Pons (tissue), 1 donor: ENCODE data around the gene CRBN.

ENCODE experiments used
- DNase-seq: peaks from one replicate; pipeline ENCODE4 v3.0.0-alpha.2; 2016; ENCODE audit warnings: low spot score

Gene CRBN

DNA sequence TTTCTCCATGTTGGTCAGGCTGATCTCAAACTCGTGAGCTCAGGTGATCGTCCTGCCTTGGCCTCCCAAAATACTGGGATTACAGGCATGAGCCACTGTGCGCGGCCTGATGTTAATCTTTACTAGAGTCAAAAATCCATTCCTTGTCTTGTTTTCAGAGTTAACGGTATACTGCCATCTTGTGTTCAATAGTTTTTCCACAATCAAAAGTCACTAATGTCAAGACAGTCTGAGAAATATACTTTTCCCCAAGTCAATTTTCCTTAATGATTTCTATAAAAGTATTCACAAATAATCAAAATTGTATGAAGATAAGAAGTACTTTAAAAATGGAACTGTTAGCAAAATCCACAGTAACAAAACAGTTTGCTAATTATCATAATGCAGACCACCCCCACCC, 8.5 kb downstream of the CRBN start:
- DNase-seq = peak; percentile 43

DNA sequence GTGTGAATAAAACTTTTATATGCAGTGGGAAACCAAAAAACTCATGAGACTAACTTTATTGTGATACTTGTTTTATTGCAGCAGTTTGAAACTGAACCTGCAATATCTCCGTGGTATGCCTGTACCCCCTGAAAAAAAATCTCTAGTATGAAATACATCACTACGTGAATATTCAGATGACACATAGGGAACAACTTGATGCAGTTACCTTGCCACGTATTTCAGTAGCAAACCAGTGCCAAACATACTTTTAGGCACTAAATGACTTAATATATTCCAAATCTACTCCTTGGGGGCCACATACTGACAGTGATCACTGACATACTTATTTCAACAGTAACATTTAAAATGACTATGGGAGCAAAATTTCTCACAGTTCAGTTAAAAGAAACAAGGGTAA, 13.8 kb downstream of the CRBN start:
- DNase-seq = no peak

DNA sequence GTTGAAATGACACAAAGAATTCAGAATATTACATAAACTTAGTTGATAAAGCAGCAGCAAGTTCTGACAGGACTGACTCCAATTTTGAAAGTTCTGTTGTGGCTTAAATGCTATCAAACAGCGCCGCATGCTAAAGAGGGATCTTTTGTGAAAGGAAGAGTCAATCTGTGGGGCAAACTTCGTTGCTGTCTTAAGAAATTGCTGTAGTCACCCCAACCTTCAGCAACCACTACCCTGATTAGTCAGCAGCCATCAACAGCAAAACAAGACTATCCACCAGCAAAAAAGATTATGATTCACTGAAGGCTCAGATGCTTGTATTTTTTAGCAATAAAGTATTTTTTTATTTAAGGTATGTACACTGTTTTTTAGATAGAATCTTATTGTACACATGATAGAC, 14.2 kb downstream of the CRBN start:
- DNase-seq = no peak

DNA sequence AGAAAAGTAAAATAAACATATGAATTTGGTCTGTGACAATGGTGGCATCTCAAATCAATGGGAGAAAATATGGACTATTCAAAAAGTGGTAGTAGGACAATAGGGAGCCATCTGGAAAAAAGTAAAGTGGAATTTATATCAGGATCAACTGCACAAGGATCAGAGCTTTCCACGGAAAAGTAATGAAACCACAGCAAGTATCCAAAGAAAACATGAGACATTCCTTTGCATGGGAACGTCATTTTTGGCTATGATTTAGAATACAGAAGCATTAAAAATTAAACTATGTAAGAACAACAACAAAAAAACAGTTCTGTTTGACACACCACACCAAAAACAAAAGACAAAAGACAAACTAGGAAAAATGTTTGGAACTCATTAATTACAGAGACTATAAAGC, 18.7 kb downstream of the CRBN start:
- DNase-seq = no peak

DNA sequence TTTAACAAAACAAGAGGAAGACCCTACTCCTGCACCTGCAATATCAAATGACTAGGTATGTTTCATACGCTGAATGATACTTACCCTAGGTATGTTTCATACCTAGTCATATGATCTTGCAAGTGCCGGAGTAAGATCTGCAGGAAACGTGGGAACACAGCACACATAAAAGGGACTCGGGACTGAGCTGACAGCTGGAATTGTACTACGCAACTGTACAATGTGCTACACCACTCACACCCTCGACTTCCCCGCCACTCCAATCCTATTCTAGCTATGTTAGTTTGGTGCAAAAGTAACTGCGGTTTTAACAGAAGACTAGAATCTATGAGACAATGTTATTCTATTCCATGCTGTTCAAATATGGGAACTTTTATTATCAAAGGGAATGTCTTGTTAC, 22.0 kb downstream of the CRBN start:
- no peak for DNase-seq

DNA sequence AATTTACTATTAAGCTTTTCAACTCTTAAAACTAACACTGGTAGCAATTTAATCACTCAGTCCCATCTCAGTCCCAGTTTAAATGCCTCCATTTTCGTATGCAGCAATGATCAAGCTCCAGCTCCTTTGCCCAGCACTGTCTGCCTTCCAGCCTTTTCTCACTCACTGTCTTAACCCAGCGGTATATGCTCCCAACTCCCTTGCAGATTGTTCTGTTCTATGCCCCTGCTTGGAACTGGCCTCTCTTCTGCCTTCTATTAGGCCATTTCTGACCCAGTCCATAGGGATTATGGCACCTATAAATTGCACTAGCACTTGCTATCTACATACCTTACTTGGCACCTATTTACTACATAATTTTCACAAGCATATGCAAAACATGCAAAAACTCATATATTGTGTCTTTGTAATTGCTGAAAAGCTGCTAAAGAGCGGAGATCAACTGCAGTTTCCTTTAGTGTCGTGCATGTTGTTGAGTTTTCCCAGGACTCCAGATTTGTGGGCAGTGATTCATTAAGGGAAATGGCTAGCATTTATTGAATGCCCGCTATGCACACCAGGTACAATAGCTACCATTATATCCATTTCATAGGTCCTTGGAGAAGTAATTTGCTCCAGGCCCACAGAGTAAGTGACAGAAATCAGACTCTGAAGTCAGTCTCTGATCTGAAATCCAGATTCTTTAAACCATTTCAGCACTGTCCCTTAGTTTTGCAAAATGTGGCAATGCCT, 24.4 kb downstream of the CRBN start:
- no peak for DNase-seq

DNA sequence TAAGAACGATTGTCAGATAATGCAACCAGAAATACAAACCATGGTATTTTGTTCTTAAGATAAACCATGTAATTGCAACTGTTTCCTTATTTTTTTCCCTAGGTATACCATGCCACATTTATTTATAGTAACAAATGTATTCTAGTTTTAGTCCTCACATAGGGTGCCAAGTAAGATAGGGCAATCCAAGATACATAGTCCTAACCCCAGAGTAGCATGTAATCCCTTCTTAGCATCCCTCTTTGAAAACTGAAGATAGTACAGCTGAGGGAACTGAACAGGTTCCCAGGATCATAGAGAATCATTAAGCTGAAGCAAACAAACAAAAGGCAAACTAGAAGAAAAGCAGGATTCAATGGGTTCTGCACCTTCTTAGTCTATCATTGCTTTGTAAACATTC, 28.0 kb downstream of the CRBN start:
- no peak for DNase-seq

DNA sequence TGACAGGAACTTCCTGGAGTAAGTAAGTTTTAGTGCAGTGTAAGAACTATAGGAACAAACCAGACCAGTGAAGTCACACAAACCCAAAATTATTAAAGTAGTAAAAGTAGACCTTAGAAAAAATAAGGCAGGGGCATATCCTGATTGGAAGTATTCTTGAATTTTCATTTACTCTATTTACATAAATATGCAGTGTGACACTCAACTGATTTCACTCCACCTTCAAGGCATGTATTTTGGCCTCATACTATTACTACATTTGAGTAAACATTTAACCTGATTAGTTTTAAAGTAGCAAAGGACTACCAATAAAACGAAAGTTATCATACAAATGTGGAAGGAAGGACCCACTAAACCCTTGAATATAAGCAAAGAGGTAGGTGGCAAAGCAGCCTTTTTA, 29.9 kb downstream of the CRBN start:
- DNase-seq = no peak

DNA sequence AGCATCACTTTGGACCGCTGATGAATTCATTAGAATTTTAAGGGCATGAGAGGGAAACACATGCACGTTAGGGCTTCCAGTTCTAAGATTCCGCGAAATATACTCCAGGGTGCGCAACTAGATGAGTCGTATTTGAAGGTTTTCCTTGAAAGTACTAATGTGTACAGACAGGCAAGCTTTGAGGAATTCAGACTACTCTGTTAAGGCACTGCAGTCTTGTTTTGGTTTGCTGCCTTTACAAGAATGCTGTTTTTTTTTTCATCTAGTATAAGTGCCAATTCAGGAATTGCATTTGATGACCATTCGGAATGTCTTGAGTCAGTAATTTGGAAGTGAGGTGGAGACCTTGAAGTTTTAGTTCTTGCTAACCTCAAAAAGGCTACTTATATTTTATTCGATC, 33.7 kb downstream of the CRBN start:
- DNase-seq = no peak

DNA sequence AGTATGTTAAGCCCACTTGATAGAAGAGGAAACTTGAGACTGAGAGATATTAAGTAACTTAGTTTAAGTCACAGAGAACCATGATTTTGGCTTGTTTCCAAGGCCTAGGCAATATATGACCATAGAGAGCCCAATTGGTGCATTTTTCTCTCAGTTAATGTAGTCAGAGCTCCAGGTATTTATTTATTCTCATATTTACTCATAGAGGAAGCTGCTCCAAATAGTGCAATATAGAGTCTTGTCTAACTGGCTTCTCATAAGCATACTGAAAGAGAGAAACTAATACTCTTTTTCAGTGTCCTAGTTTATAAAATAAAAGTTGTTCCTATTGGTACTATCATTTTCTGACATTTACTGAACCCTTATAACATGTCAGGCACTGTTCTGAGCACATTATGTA, 37.6 kb downstream of the CRBN start:
- no peak for DNase-seq

DNA sequence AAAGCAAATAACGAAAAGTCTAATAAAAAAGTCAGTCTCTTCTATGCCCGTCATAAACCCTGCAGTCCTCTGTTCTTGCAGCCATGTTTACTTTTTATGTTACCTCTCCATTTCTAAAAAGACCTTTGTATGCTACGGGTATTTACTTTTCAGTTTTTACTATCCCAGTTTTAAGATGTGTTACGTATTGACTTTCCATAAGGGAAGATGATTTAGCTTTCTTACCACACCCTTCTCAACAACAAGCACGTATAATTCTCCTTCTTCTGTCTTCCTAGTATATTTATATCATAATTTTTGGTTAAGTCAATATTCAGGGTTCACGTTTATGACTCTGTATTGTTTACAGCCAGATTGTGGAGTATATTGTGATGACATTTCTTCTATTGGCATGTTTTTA, 42.0 kb downstream of the CRBN start:
- no peak for DNase-seq

DNA sequence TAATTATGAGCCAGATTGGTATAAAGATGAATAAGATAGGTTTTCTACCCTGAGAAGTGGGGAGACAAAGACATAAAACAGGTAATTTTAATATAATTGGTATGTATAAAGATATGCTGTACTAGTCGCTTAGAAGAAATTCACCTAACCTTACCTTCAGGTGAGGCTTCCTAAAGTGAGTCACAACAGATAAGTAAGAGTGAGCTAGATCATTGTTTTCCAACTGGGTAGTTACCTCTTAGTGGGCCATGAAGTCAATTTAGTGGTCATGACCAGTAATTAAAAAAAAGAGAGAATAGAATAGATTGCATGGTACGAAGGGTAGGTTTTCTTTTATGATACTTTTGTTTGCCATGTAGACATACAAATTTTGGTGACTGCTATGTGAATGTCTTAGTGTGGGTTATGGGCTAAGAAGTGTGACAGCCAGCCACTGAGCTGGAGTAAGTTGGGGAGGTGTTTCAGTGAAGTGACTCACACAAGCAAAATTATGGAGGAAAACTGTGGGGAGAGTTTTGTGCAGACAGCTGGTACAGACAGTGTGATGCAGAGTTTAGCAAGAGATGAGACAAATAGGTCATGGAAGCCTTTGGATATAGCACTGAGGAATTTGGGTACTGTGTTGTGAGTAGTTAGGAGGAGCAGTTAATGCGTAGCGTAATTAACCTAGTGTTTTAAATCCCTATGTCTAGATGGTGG, 44.6 kb downstream of the CRBN start:
- no peak for DNase-seq

DNA sequence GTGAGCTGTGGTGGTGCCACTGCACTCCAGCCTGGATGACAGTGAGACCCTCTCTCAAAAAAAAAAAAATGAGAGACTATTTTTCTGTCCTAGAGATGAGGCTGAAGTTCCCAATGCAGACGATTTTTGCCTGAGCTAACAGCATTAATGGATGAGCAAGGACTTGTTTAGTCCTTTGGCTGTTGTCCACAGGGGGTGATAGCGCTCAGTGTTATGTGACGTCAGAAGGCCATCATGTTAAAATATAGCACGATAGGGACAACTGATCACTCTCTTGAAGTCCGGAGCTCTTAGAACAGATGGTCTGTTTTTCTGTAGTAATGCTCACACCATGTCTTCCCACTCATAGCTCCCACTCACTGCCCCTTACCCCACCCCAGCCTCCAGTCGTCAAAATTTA, 46.0 kb downstream of the CRBN start:
- DNase-seq = no peak

DNA sequence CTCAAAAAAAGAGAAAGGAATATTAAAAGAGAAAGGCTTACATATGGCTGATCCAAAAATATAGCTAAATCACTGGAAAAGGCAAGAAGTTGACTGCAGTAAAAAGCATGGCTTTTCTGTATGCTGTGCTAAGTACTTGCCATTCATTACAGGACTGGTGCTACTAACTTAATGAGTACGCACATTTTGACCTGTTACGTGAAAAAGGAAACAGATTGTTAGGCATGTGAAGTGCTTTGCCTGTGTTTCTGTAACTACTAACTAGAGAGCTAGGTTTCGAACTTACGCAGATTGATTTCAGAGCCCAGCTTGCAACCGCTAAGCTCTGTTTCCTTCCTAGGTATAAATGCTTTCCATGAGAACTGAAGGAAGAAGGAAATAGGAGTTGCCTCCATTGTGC, 49.9 kb downstream of the CRBN start:
- DNase-seq = no peak

DNA sequence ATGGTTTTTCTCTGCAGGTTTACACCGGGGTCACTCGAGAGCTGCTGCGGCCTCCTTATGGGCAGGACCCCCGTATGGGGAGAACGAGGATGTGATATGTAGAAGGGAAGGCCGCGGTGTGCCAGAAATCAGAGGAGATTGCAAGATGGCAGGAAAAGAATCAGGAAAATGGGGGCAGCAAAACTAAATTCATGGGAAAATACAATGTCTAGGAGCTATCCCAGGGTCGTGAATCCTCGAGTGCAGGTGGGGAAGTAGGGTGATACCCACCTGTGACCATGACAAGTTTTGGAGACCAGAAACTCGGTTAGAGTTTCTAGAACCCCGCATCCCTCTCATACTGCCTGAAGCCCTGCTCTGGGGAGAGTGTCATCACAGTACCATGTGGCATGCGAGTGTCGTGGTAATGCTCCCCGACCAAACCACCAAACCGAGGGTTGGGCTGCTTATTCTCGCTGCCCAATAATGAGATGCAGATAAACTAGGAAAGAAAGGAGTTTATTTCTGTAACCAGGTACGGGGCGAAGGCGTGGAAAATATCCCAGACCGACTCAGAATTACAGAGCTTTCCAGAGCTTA, 52.0 kb downstream of the CRBN start:
- no peak for DNase-seq

DNA sequence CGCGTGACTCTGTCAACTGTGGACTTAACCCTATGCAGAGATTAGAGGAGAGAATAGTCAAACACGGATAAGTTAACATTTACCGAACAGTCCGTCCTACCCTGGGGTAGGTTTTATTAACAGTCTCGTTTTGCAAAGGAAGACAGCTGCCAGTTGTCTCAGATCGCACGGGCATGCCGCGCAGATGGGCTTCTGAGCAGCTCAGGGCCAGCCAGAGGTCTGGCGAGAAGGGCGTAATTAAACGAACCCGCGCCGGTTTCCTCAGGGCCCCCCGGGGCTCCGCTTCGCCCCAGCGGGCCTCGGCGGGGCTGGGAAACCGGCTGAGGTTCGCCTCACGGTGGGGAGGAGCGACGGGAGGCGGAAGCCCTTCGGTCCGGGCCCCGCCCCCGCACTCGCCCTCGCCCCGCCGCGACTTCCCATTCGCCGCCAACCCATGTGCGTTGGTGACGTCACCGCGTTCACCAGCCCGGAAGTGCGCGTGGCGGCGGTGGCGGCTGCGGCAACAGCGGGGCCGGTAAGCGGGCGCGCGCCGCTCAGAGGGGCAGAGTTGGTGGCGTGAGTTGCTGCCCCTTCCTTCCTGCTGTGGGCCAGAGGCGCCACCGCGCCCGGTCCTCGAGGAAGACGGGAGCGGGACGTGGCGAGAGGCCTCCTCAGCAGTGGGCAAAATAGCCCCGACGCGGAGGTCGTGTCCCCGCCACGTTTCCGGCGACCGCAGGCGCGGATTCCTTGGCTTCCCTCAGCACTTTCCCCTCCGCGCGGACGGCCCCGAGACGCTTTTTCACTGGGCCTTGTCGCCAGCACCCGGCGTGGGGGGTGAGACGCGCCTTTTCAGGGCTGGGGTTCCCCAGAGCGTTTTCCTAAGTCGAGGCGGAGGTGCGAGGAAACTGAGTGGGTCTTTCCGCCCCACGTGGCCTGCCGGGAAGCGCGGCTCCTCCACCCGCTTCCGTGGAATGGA, 52.7 kb downstream of the CRBN start, which contains the start of gene TRNT1:
Gene TRNT1 (plus strand): TSS at position 464 of the 955 bp plus-strand sequence. CDS start 2,101 bp downstream, outside the sequence.
- peak; percentile 86 for DNase-seq

DNA sequence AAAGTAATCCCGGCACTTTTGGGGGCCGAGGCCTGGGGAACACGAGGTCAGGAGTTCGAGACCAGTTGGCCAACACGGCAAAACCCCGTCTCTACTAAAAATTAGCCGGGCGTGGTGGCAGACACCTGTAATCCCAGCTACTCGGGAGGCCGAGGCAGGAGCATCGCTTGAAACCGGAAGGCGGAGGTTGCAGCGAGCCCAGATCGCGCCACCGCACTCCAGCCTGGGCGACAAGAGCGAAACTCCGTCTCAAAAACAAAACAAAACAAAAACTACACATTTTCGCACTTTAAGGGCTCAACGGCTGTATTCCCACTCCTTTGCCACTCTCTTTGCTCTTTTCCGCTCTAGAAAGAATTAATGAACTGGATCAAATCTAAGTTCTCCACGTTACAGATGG, 53.5 kb downstream of the CRBN start:
- DNase-seq = no peak

DNA sequence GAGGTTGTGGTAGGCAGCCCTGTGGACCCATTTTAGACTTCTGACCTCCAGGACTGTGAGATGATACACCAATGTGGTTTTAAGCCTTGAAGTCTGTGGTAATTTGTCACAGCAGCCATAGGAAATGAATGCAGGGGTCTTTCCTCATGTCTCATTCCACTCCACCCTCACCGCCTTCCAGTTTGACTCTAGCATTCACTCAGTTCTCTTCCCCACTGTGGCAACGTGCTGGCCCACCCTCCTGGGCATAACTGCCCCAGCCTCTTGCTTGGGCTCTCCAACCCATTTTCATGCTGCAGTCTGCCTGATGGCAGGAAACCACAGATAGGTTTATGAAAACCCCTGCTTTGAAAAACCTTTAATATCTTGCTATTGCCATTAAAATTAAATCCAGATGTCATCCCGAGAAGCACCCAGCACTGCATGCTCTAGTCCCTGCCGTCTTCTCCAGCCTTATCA, 60.1 kb downstream of the CRBN start:
- DNase-seq = no peak

DNA sequence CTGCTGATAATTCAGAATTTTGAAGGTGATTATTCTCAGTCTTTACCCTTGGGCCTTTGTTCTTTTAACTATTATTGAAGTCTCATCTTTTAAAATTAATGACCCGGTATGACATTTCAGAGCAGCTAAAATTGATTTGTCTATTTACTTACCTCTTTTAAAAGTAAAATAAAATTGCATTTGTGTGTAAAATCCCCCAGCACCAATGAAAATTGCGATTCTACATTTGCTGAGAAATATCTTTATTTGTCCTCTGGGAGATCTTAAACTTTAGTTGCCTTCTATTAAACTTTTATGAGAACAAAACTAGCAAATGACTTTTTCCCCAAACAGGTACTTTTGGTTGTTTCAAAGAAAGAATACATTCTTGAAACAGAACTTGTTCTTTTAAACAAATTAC, 61.8 kb downstream of the CRBN start:
- DNase-seq = no peak

DNA sequence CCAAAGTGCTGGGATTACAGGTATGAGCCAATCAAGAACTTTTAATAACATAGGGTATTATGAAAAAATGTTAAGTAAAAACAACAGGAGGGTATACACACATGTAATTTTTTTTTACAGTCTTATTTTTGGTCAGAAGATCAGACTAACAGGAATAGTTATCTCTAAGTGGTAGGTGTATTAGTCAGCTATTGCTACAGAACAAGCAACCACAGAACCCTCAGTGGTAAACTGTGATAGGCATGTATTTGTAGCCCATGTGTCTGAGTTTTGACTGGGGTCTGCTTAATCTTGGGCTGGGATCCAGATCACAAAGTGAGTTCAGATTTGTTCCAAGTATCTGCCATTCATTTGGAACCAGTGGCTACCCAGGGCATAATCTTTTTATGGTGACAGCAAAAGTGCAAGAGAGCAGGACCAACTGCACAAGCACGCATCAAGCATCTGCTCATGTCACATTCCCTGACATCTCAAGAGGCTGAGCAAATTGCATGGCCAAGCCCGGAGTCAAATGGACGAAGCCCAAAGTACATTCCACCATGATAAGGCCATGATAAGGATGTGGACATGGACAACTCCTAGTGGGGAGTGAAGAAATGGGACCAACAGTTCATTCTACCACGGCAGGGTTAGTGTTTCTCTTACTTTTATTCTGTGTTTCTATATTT, 66.3 kb downstream of the CRBN start:
- no peak for DNase-seq

DNA sequence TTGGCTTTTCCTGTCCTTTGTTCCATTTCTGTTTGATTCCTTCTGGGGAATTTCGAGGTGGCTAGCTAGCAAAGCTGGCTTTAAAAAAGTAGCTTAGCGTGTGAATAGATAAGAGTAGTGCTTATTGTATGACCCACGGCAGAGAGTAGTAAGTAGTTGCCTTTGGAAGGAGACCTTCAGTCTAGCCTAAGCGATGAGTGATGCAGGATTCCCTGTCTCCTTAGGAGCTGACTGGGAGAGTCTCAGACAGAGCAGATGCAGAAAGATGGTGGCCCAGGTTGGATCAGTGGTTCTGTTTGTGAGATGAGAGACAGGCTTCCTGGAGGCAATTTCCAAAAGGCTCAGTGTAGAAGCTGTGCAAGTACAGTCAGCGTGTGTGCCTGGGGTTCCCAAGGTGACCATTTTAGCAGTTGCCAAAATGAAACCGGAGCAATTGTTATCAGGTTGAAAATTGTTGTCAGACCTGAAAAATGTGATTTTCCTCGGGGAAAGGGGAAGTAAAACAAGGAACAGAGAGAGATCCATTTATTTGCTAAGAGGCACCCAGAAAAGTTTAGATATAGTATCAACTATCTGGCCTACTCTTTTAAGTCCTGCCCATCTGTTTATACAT, 68.6 kb downstream of the CRBN start:
- no peak for DNase-seq
